Activated T-cell treated with anti-CD3 and anti-CD28 coated beads, Interleukin-2, amount 50 U/mL, for 72 hours (primary cell): ENCODE results near the gene C16orf82. TPM values are rescaled to one million over a fixed set of nuclear protein-coding genes. Genes with fewer than 3 reads are reported as not detected.

Experiments used
- ATAC-seq, 2 donors: fragments of 150-1000 bp; cut with Tn5 transposase; replicated peaks in 1 of 2; 2 replicates each; pipeline ENCODE4 v1.10.0; 2021; ENCODE audit warnings: moderate library complexity in 2 of 2, mild to moderate bottlenecking in 1 of 2
- DNase-seq, 2 donors: peaks; one replicate each; pipeline ENCODE4 v3.0.0; 2021 to 2022; ENCODE audit warnings: mixed read lengths in 1 of 2
- H3K27ac Mint-ChIP-seq: one replicate; pipeline ENCODE4 v1.8.0; 2022; ENCODE audit warnings: mild to moderate bottlenecking, moderate library complexity, mixed read lengths
- H3K27me3 Mint-ChIP-seq: one replicate; pipeline ENCODE4 v1.8.0; 2022; ENCODE audit warnings: low read depth, mixed read lengths
- H3K36me3 Mint-ChIP-seq, 2 donors: one replicate each; pipeline ENCODE4 v1.8.0; 2022; ENCODE audit warnings: mixed read lengths in 2 of 2, mild to moderate bottlenecking in 1 of 2; ENCODE audit not compliant: insufficient read depth in 2 of 2
- H3K4me1 Mint-ChIP-seq: one replicate; pipeline ENCODE4 v1.8.0; 2022; ENCODE audit warnings: low read depth, mixed read lengths
- H3K4me3 Mint-ChIP-seq, 2 donors: one replicate each; pipeline ENCODE4 v1.8.0; 2022; ENCODE audit warnings: mild to moderate bottlenecking in 2 of 2, mixed read lengths in 2 of 2, moderate library complexity in 2 of 2
- H3K9me3 Mint-ChIP-seq, 2 donors: one replicate each; pipeline ENCODE4 v1.8.0; 2022; ENCODE audit warnings: mixed read lengths in 2 of 2
- total RNA-seq, 2 donors: library from RNA; stranded (reverse); gene quantifications; one replicate each; pipeline ENCODE4 v1.2.3, GENCODE V29; 2022

Gene C16orf82
- total RNA-seq, 2 donors from 2014 or later = not detected

GRCh38 chr16:27114006-27114405, 47.3 kb downstream of the C16orf82 start:
- H3K27ac Mint-ChIP-seq = no peak overlapping the region
- no peak overlapping the region for H3K4me3 Mint-ChIP-seq
- H3K27me3 Mint-ChIP-seq = peaks cover 9% of the 10 kb centered on the region
- peaks cover 3 to 4% of the 10 kb centered on the region in 2 donors for H3K36me3 Mint-ChIP-seq
- H3K9me3 Mint-ChIP-seq = peaks cover 1 to 8% of the 10 kb centered on the region in 2 donors
- DNase-seq (no peak), ATAC-seq (no peak)
- peaks cover 6% of the 10 kb centered on the region for H3K4me1 Mint-ChIP-seq

GRCh38 chr16:27118526-27118925, 51.8 kb downstream of the C16orf82 start:
- ATAC-seq = no peak
- DNase-seq = no peak
- H3K27me3 Mint-ChIP-seq = peaks cover 9% of the 10 kb centered on the region
- H3K4me1 Mint-ChIP-seq = no peaks in the 10 kb centered on the region
- H3K4me3 Mint-ChIP-seq = no peak overlapping the region
- H3K36me3 Mint-ChIP-seq = peaks cover 6 to 7% of the 10 kb centered on the region in 2 donors
- H3K9me3 Mint-ChIP-seq = peaks cover 8 to 13% of the 10 kb centered on the region in 2 donors
- no peak overlapping the region for H3K27ac Mint-ChIP-seq

Other genes with a start within 250 kb of the C16orf82 start
- gene KDM8, start 136.6 kb downstream of the C16orf82 start, total RNA-seq = 10 to 100 TPM; 12.8 to 16.2 TPM
- 100 to 1,000 TPM; 119 to 165 TPM for gene NSMCE1, start 201.8 kb downstream of the C16orf82 start, total RNA-seq
- gene IL4R, start 247.0 kb downstream of the C16orf82 start, total RNA-seq = 100 to 1,000 TPM; 313 to 348 TPM